Endometrial microvascular endothelial cells (primary cell): ENCODE results near the gene CTNNA3. TPM values are rescaled to one million over a fixed set of nuclear protein-coding genes. Genes with fewer than 3 reads are reported as not detected.

Experiments
- in situ Hi-C: cut with HindIII; loops from 2 replicates; pipeline ENCODE4 v1.10.0; 2017; ENCODE audit warnings: low sequenced_read_pairs, low pct_unique_long_range_greater_than_20kb; ENCODE audit errors: inconsistent ontology term
- total RNA-seq: library from RNA; depleted of rRNA; stranded (reverse); fragments of >200 nt; gene quantifications from one replicate; pipeline ENCODE4 v1.2.3, GENCODE V29; 2015; ENCODE audit errors: inconsistent ontology term

Gene CTNNA3
- total RNA-seq, 1 donor from 2014 or later, result not detected

GRCh38 chr10:66519616-66520015, 1176.4 kb downstream of the CTNNA3 start:
- in situ Hi-C loops, result no loop called here

- in situ Hi-C loops, result no loop called here
Measured at GRCh38 chr10:66514666-66515065, 1181.3 kb downstream of the CTNNA3 start.

GRCh38 chr10:66513504-66513903, 1182.5 kb downstream of the CTNNA3 start:
- in situ Hi-C loops, result no loop called here

- in situ Hi-C loops, result no loop called here
Measured at GRCh38 chr10:66505003-66505657, 1190.9 kb downstream of the CTNNA3 start.

GRCh38 chr10:66501356-66501755, 1194.6 kb downstream of the CTNNA3 start:
- in situ Hi-C loops, result no loop called here

- in situ Hi-C loops, result no loop called here
Measured at GRCh38 chr10:66483966-66484365, 1212.0 kb downstream of the CTNNA3 start.

- in situ Hi-C loops, result no loop called here
Measured at GRCh38 chr10:66472156-66472555, 1223.8 kb downstream of the CTNNA3 start.

GRCh38 chr10:66467042-66467441, 1229.0 kb downstream of the CTNNA3 start:
- in situ Hi-C loops, result no loop called here

GRCh38 chr10:66466622-66467021, 1229.4 kb downstream of the CTNNA3 start:
- in situ Hi-C loops, result no loop called here

GRCh38 chr10:66463611-66464010, 1232.4 kb downstream of the CTNNA3 start:
- in situ Hi-C loops, result no loop called here

GRCh38 chr10:66457629-66458028, 1238.4 kb downstream of the CTNNA3 start:
- in situ Hi-C loops, result no loop called here

- in situ Hi-C loops, result no loop called here
Measured at GRCh38 chr10:66455304-66455703, 1240.7 kb downstream of the CTNNA3 start.

- in situ Hi-C loops, result no loop called here
Measured at GRCh38 chr10:66440568-66440967, 1255.4 kb downstream of the CTNNA3 start.

- in situ Hi-C loops, result no loop called here
Measured at GRCh38 chr10:66414943-66415342, 1281.1 kb downstream of the CTNNA3 start.

GRCh38 chr10:66405566-66405965, 1290.4 kb downstream of the CTNNA3 start:
- in situ Hi-C loops, result no loop called here

- in situ Hi-C loops, result no loop called here
Measured at GRCh38 chr10:66398669-66399068, 1297.3 kb downstream of the CTNNA3 start.

- in situ Hi-C loops, result no loop called here
Measured at GRCh38 chr10:66394342-66395063, 1301.5 kb downstream of the CTNNA3 start.

GRCh38 chr10:66390926-66391325, 1305.1 kb downstream of the CTNNA3 start:
- in situ Hi-C loops, result no loop called here

- in situ Hi-C loops, result no loop called here
Measured at GRCh38 chr10:66381045-66381444, 1315.0 kb downstream of the CTNNA3 start.

- in situ Hi-C loops, result no loop called here
Measured at GRCh38 chr10:66378117-66378876, 1317.7 kb downstream of the CTNNA3 start.
